A673 (cell line): ENCODE data around the gene KCNH8. TPM values are rescaled to one million over a fixed set of nuclear protein-coding genes. Genes with fewer than 3 reads are reported as not detected.

Experiments used
- BruUV-seq: library from RNA; stranded (reverse); fragments of 400-500 nt; replicated peaks from 2 replicates; lab custom pipeline; 2021; lab: Mats Ljungman, UMichigan
- CTCF ChIA-PET: fragments of 300-600 bp; sonication (Branson Sonifier 250); formaldehyde crosslinking; loops from one replicate; lab custom pipeline; 2022; ENCODE audit warnings: antibody characterized with exemption; lab: Charles Lee
- POLR2A ChIA-PET: fragments of 300-600 bp; sonication (Branson Sonifier 250); formaldehyde crosslinking; loops from one replicate; lab custom pipeline; 2022; ENCODE audit warnings: antibody characterized with exemption; ENCODE audit not compliant: low non-redundant PET; lab: Charles Lee
- DNase-seq: peaks from one replicate; pipeline ENCODE4 v3.0.0-alpha.2; 2015; ENCODE audit warnings: low spot score
- H3K27ac ChIP-seq: fragments of 200-600 bp; sonication (generic); 2 replicates; pipeline ENCODE4 v1.5.1; 2016; ENCODE audit warnings: mixed run types, low read depth, mild to moderate bottlenecking, mixed read lengths, antibody characterized with exemption, low read length; ENCODE audit not compliant: poor library complexity, severe bottlenecking
- H3K27me3 ChIP-seq: fragments of 200-600 bp; sonication (generic); replicated peaks from 2 replicates; pipeline ENCODE4 v1.6.1; 2017; ENCODE audit warnings: mixed run types, low read depth, mild to moderate bottlenecking, mixed read lengths, antibody characterized with exemption, low read length; ENCODE audit not compliant: insufficient read depth, poor library complexity
- H3K36me3 ChIP-seq: fragments of 200-600 bp; sonication (generic); 2 replicates; pipeline ENCODE4 v1.6.1; 2016; ENCODE audit warnings: mixed run types, mild to moderate bottlenecking, mixed read lengths, antibody characterized with exemption, low read length; ENCODE audit not compliant: insufficient read depth, poor library complexity, severe bottlenecking
- H3K4me1 ChIP-seq: fragments of 200-600 bp; sonication (generic); 2 replicates; pipeline ENCODE4 v1.6.1; 2017; ENCODE audit warnings: mixed run types, mild to moderate bottlenecking, mixed read lengths, antibody characterized with exemption, low read length; ENCODE audit not compliant: insufficient read depth, poor library complexity, severe bottlenecking
- H3K4me3 ChIP-seq: fragments of 200-600 bp; sonication (generic); 2 replicates; pipeline ENCODE4 v1.5.1; 2016; ENCODE audit warnings: low read depth, mixed run types, mild to moderate bottlenecking, mixed read lengths, low read length; ENCODE audit not compliant: poor library complexity, severe bottlenecking
- H3K9me3 ChIP-seq: fragments of 200-600 bp; sonication (generic); 2 replicates; pipeline ENCODE4 v1.6.1; 2016; ENCODE audit warnings: mixed run types, low read depth, mild to moderate bottlenecking, mixed read lengths, antibody characterized with exemption, low read length; ENCODE audit not compliant: poor library complexity, severe bottlenecking
- CTCF ChIP-seq: fragments of 300-800, 200-600 bp; sonication (generic); conservative IDR thresholded peaks from 2 replicates; pipeline ENCODE4 v1.5.1; 2017; ENCODE audit warnings: low read depth, mild to moderate bottlenecking, antibody characterized with exemption, low read length, moderate library complexity, mixed read lengths
- EZH2 ChIP-seq: fragments of 200-600 bp; sonication (generic); IDR thresholded peaks from 2 replicates; pipeline ENCODE4 v1.6.1; 2017; ENCODE audit warnings: borderline replicate concordance, low read depth, mild to moderate bottlenecking, mixed read lengths, antibody characterized with exemption, low read length; ENCODE audit not compliant: poor library complexity, severe bottlenecking
- intact Hi-C: fragments of 100-400 bp; cut with micrococcal nuclease; formaldehyde crosslinking; loops from one replicate; pipeline ENCODE4 v1.10.0; 2022; ENCODE audit not compliant: unreplicated experiment
- total RNA-seq: library from RNA; stranded (reverse); gene quantifications from 2 replicates; pipeline ENCODE4 v1.2.3, GENCODE V29; 2021

Gene KCNH8
- total RNA-seq, 1 experiment from 2014 or later = not detected

GRCh38 chr3:19274576-19274975 lies 126.3 kb downstream of the KCNH8 start:
- no peak overlapping the region for H3K4me3 ChIP-seq
- H3K36me3 ChIP-seq = no peaks in the 10 kb centered on the region
- CTCF ChIA-PET = no interaction called here
- no peak for DNase-seq
- no peaks in the 10 kb centered on the region for H3K9me3 ChIP-seq
- no peaks in the 10 kb centered on the region for H3K4me1 ChIP-seq
- TF ChIP-seq CTCF = no peak
- TF ChIP-seq EZH2 = no peak
- no TSS peak for BruUV-seq
- intact Hi-C loops = no loop called here
- no peak overlapping the region for H3K27ac ChIP-seq
- H3K27me3 ChIP-seq = no peaks in the 10 kb centered on the region
- POLR2A ChIA-PET = no interaction called here

- H3K27ac ChIP-seq = no peak overlapping the region
- CTCF ChIA-PET = no interaction called here
- no peaks in the 10 kb centered on the region for H3K4me1 ChIP-seq
- no peak overlapping the region for H3K4me3 ChIP-seq
- BruUV-seq = no TSS peak
- no peaks in the 10 kb centered on the region for H3K27me3 ChIP-seq
- POLR2A ChIA-PET = no interaction called here
- H3K9me3 ChIP-seq = no peaks in the 10 kb centered on the region
- intact Hi-C loops = no loop called here
- DNase-seq = no peak
- H3K36me3 ChIP-seq = no peaks in the 10 kb centered on the region
- TF ChIP-seq CTCF (no peak), EZH2 (no peak)
These were observed 136.7 kb downstream of the KCNH8 start for GRCh38 chr3:19284974-19285373.

GRCh38 chr3:19293295-19293694 lies 145.0 kb downstream of the KCNH8 start:
- no peaks in the 10 kb centered on the region for H3K27me3 ChIP-seq
- no peaks in the 10 kb centered on the region for H3K4me1 ChIP-seq
- no peaks in the 10 kb centered on the region for H3K9me3 ChIP-seq
- ChIA-PET POLR2A (no interaction called here), CTCF (no interaction called here)
- intact Hi-C loops = no loop called here
- TF ChIP-seq CTCF = no peak
- no peak for TF ChIP-seq EZH2
- no TSS peak for BruUV-seq
- H3K27ac ChIP-seq = no peak overlapping the region
- no peaks in the 10 kb centered on the region for H3K36me3 ChIP-seq
- no peak overlapping the region for H3K4me3 ChIP-seq
- no peak for DNase-seq
